Measurements from ENCODE around the gene AFF1.

The AFF1 gene

DNA sequence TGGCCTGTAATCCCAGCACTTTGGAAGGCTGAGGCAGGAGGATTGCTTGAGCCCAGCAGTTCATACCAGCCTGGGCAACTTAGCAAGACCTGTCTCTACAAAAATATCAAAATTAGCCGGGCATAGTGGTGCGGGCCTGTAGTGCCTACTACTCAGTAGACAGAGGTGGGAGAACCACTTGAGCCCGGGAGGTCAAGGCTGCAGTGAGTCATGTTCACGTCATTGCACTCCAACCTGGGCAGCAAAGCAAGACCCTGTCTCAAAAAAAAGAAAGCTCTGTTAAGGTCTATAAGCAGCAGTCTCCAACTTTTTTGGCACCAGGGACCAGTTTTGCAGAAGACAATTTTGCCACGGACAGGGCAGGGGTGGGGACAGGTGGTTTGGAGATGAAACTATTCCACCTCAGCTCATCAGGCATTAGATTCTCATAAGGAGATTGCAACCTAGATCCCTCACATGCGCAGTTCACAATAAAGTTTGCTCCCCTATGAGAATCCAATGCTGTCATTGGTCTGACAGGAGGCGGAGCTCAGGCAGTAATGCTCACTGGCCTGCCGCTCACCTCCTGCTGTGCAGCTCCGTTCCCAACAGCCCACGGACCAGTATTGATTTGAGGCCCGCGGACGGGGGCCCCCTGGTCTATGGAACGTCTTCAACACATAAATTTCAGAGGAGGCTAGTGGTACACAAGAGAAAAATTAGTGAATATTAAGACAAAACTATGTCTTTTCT is 217.7 kb downstream of the AFF1 start:
- no peaks in the 10 kb centered on the region for H3K27me3 ChIP-seq (ENCODE audit: control insufficient read depth in 1 of 2, insufficient read depth in 2 of 2, low read length in 2 of 2)
- no peak overlapping the region for H3K9ac ChIP-seq (ENCODE audit: low read length in 2 of 2)
- H3K36me3 ChIP-seq (ENCODE audit: control insufficient read depth in 2 of 2, insufficient read depth in 2 of 2, low read length in 2 of 2) = no peaks in the 10 kb centered on the region
- no peaks in the 10 kb centered on the region for H3K4me1 ChIP-seq (ENCODE audit: control insufficient read depth, insufficient read depth, low read length)
- H3K4me3 ChIP-seq (ENCODE audit: low read length in 2 of 2) = no peak overlapping the region
- H3K9me3 ChIP-seq (ENCODE audit: control insufficient read depth in 2 of 2, low read length in 2 of 2) = no peaks in the 10 kb centered on the region
- H3K27ac ChIP-seq (ENCODE audit: low read length) = no peak overlapping the region

- H3K4me1 ChIP-seq (ENCODE audit: control insufficient read depth, insufficient read depth, low read length) = no peaks in the 10 kb centered on the region
- H3K27me3 ChIP-seq (ENCODE audit: control insufficient read depth in 1 of 2, insufficient read depth in 2 of 2, low read length in 2 of 2) = no peaks in the 10 kb centered on the region
- no peak overlapping the region for H3K4me3 ChIP-seq (ENCODE audit: low read length in 2 of 2)
- H3K27ac ChIP-seq (ENCODE audit: low read length) = no peak overlapping the region
- H3K9me3 ChIP-seq (ENCODE audit: control insufficient read depth in 2 of 2, low read length in 2 of 2) = no peaks in the 10 kb centered on the region
- no peak overlapping the region for H3K9ac ChIP-seq (ENCODE audit: low read length in 2 of 2)
- H3K36me3 ChIP-seq (ENCODE audit: control insufficient read depth in 2 of 2, insufficient read depth in 2 of 2, low read length in 2 of 2) = no peaks in the 10 kb centered on the region
Observed at GRCh38 chr4:87153078-87153870, 218.5 kb downstream of the AFF1 start.

GRCh38 chr4:87165892-87166291 is 231.1 kb downstream of the AFF1 start:
- Histone ChIP-seq H3K27me3 (ENCODE audit: control insufficient read depth in 1 of 2, insufficient read depth in 2 of 2, low read length in 2 of 2) (no peaks in the 10 kb centered on the region), H3K9me3 (ENCODE audit: control insufficient read depth in 2 of 2, low read length in 2 of 2) (no peaks in the 10 kb centered on the region), H3K27ac (ENCODE audit: low read length) (no peak overlapping the region), H3K9ac (ENCODE audit: low read length in 2 of 2) (no peak overlapping the region), H3K4me3 (ENCODE audit: low read length in 2 of 2) (no peak overlapping the region), H3K4me1 (ENCODE audit: control insufficient read depth, insufficient read depth, low read length) (no peaks in the 10 kb centered on the region), H3K36me3 (ENCODE audit: control insufficient read depth in 2 of 2, insufficient read depth in 2 of 2, low read length in 2 of 2) (peaks cover 3 to 4% of the 10 kb centered on the region in 2 donors)

- Histone ChIP-seq H3K27ac (ENCODE audit: low read length) (no peak overlapping the region), H3K36me3 (ENCODE audit: control insufficient read depth in 2 of 2, insufficient read depth in 2 of 2, low read length in 2 of 2) (peaks cover 3 to 4% of the 10 kb centered on the region in 2 donors)
Observed at GRCh38 chr4:87166296-87166854, 231.6 kb downstream of the AFF1 start.

DNA sequence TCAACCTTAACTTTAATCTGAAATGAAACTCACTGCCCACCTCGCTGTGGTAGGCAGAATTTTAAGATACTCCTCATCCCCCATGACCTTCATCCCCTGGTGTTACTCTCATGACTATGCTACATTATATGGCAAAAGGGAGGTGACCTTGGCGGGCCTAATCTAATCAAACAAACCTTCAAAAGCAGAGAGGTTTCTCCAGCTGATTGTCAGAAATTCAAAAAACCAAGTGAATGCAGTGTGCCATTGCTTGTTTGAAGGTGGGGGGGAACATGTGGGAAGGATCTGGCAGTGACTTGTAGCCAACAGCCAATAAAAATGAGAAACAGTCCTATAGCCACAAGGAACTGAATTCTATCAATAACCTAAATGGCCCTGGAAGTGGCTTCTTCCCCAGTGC is 237.1 kb downstream of the AFF1 start:
- Histone ChIP-seq H3K4me1 (ENCODE audit: control insufficient read depth, insufficient read depth, low read length) (no peaks in the 10 kb centered on the region), H3K36me3 (ENCODE audit: control insufficient read depth in 2 of 2, insufficient read depth in 2 of 2, low read length in 2 of 2) (peaks cover 0 to 3% of the 10 kb centered on the region in 2 donors), H3K27me3 (ENCODE audit: control insufficient read depth in 1 of 2, insufficient read depth in 2 of 2, low read length in 2 of 2) (no peaks in the 10 kb centered on the region), H3K4me3 (ENCODE audit: low read length in 2 of 2) (no peak overlapping the region), H3K9ac (ENCODE audit: low read length in 2 of 2) (no peak overlapping the region), H3K27ac (ENCODE audit: low read length) (no peak overlapping the region), H3K9me3 (ENCODE audit: control insufficient read depth in 2 of 2, low read length in 2 of 2) (no peaks in the 10 kb centered on the region)

More at GRCh38 chr4:87166296-87166854, 231.6 kb downstream of the AFF1 start:
- Histone ChIP-seq H3K9ac (ENCODE audit: low read length in 2 of 2) (no peak overlapping the region), H3K4me3 (ENCODE audit: low read length in 2 of 2) (no peak overlapping the region), H3K4me1 (ENCODE audit: control insufficient read depth, insufficient read depth, low read length) (no peaks in the 10 kb centered on the region), H3K9me3 (ENCODE audit: control insufficient read depth in 2 of 2, low read length in 2 of 2) (no peaks in the 10 kb centered on the region), H3K27me3 (ENCODE audit: control insufficient read depth in 1 of 2, insufficient read depth in 2 of 2, low read length in 2 of 2) (no peaks in the 10 kb centered on the region)

DNA sequence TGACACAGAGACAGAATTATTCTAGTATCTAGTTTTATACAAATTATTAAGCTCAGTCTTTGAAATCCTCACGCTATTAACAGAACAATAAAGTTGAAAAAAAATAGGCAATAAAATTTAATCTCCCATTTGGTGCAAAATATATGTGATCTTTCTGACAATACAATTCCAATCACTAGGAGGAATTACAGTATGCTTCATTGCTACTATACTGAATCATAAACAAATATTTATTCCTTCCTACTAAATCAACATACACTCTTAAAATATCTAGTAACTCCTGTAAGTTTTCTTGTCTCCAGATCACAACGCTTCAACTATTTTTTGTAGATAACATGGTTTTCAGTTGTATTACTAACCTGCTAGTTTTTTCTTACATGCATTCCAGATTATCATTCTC is 239.9 kb downstream of the AFF1 start:
- no peak overlapping the region for H3K9ac ChIP-seq (ENCODE audit: low read length in 2 of 2)
- no peak overlapping the region for H3K4me3 ChIP-seq (ENCODE audit: low read length in 2 of 2)
- no peaks in the 10 kb centered on the region for H3K4me1 ChIP-seq (ENCODE audit: control insufficient read depth, insufficient read depth, low read length)
- H3K27ac ChIP-seq (ENCODE audit: low read length) = no peak overlapping the region
- H3K27me3 ChIP-seq (ENCODE audit: control insufficient read depth in 1 of 2, insufficient read depth in 2 of 2, low read length in 2 of 2) = no peaks in the 10 kb centered on the region
- H3K36me3 ChIP-seq (ENCODE audit: control insufficient read depth in 2 of 2, insufficient read depth in 2 of 2, low read length in 2 of 2) = no peaks in the 10 kb centered on the region
- no peaks in the 10 kb centered on the region for H3K9me3 ChIP-seq (ENCODE audit: control insufficient read depth in 2 of 2, low read length in 2 of 2)

DNA sequence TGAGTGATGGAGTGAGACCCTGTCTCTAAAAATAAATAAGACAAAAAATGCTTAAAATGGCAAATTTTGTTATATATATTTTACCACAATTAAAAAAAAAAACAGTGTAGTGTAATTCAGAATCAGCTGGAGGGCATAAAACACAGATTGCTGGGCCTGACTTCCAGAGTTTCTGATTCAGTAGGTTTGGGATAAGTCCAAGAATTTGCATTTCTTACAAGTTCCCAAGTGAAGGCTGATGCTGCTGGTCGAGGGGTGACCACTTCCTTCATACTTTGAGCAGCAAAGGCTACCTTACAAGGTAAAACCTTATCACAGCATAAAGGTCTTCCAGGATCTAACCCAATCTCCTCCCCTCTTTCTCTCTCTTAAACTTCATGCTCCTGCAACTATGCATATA is 244.9 kb downstream of the AFF1 start:
- Histone ChIP-seq H3K9ac (ENCODE audit: low read length in 2 of 2) (no peak overlapping the region), H3K27ac (ENCODE audit: low read length) (no peak overlapping the region), H3K27me3 (ENCODE audit: control insufficient read depth in 1 of 2, insufficient read depth in 2 of 2, low read length in 2 of 2) (no peaks in the 10 kb centered on the region), H3K9me3 (ENCODE audit: control insufficient read depth in 2 of 2, low read length in 2 of 2) (no peaks in the 10 kb centered on the region), H3K4me1 (ENCODE audit: control insufficient read depth, insufficient read depth, low read length) (no peaks in the 10 kb centered on the region), H3K36me3 (ENCODE audit: control insufficient read depth in 2 of 2, insufficient read depth in 2 of 2, low read length in 2 of 2) (no peaks in the 10 kb centered on the region), H3K4me3 (ENCODE audit: low read length in 2 of 2) (no peak overlapping the region)

- H3K9ac ChIP-seq (ENCODE audit: low read length in 2 of 2) = no peak overlapping the region
- no peak overlapping the region for H3K27ac ChIP-seq (ENCODE audit: low read length)
- H3K36me3 ChIP-seq (ENCODE audit: control insufficient read depth in 2 of 2, insufficient read depth in 2 of 2, low read length in 2 of 2) = no peaks in the 10 kb centered on the region
- no peaks in the 10 kb centered on the region for H3K9me3 ChIP-seq (ENCODE audit: control insufficient read depth in 2 of 2, low read length in 2 of 2)
- no peak overlapping the region for H3K4me3 ChIP-seq (ENCODE audit: low read length in 2 of 2)
- no peaks in the 10 kb centered on the region for H3K4me1 ChIP-seq (ENCODE audit: control insufficient read depth, insufficient read depth, low read length)
- H3K27me3 ChIP-seq (ENCODE audit: control insufficient read depth in 1 of 2, insufficient read depth in 2 of 2, low read length in 2 of 2) = no peaks in the 10 kb centered on the region
Observed at GRCh38 chr4:87180767-87181166, 246.0 kb downstream of the AFF1 start.

- Histone ChIP-seq H3K27me3 (ENCODE audit: control insufficient read depth in 1 of 2, insufficient read depth in 2 of 2, low read length in 2 of 2) (no peaks in the 10 kb centered on the region), H3K4me3 (ENCODE audit: low read length in 2 of 2) (no peak overlapping the region), H3K9ac (ENCODE audit: low read length in 2 of 2) (no peak overlapping the region), H3K27ac (ENCODE audit: low read length) (no peak overlapping the region), H3K9me3 (ENCODE audit: control insufficient read depth in 2 of 2, low read length in 2 of 2) (no peaks in the 10 kb centered on the region), H3K4me1 (ENCODE audit: control insufficient read depth, insufficient read depth, low read length) (no peaks in the 10 kb centered on the region), H3K36me3 (ENCODE audit: control insufficient read depth in 2 of 2, insufficient read depth in 2 of 2, low read length in 2 of 2) (no peaks in the 10 kb centered on the region)
Observed at GRCh38 chr4:87185146-87185870, 250.5 kb downstream of the AFF1 start.

DNA sequence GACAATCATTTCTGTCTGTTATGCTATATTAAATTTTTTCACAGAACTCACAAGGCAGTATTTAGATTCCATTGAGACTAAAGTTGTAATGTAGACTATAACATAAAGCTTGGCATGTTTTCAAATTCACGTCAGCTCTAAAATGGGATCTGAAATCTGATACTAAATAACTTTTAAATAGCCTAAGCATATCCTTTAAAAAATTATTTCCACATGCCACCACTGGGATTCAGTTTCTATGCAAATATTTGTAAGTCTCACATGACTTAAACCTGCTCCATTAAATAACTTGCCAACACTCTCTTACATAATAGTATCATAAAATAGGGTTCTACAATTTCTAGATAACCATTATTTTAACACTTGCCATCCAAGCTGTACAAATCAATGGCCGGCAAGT is 253.2 kb downstream of the AFF1 start:
- no peaks in the 10 kb centered on the region for H3K27me3 ChIP-seq (ENCODE audit: control insufficient read depth in 1 of 2, insufficient read depth in 2 of 2, low read length in 2 of 2)
- H3K36me3 ChIP-seq (ENCODE audit: control insufficient read depth in 2 of 2, insufficient read depth in 2 of 2, low read length in 2 of 2) = no peaks in the 10 kb centered on the region
- H3K9me3 ChIP-seq (ENCODE audit: control insufficient read depth in 2 of 2, low read length in 2 of 2) = no peaks in the 10 kb centered on the region
- no peak overlapping the region for H3K4me3 ChIP-seq (ENCODE audit: low read length in 2 of 2)
- H3K4me1 ChIP-seq (ENCODE audit: control insufficient read depth, insufficient read depth, low read length) = no peaks in the 10 kb centered on the region
- H3K27ac ChIP-seq (ENCODE audit: low read length) = no peak overlapping the region
- no peak overlapping the region for H3K9ac ChIP-seq (ENCODE audit: low read length in 2 of 2)
